Suprapubic skin (tissue), 3 donors: Measurements from ENCODE around the gene EEF2K.

Source experiments
- POLR2A ChIP-seq, 2 donors: fragments of 450-650 bp; IDR thresholded peaks; one replicate each; pipeline ENCODE4 v1.6.1; 2017; ENCODE audit warnings: antibody characterized with exemption in 2 of 2, mild to moderate bottlenecking in 2 of 2, moderate library complexity in 2 of 2
- TF ChIP-seq, protein P1 (sequence below), 2 donors: fragments of 200-600 bp in 1 of 2; fragments of 450-650 bp in 1 of 2; sonication (generic) in 1 of 2; IDR thresholded peaks; one replicate each; pipeline ENCODE4 v1.5.1; 2016 to 2019; ENCODE audit warnings: antibody characterized with exemption in 2 of 2, mild to moderate bottlenecking in 1 of 2, moderate library complexity in 1 of 2

DNA sequence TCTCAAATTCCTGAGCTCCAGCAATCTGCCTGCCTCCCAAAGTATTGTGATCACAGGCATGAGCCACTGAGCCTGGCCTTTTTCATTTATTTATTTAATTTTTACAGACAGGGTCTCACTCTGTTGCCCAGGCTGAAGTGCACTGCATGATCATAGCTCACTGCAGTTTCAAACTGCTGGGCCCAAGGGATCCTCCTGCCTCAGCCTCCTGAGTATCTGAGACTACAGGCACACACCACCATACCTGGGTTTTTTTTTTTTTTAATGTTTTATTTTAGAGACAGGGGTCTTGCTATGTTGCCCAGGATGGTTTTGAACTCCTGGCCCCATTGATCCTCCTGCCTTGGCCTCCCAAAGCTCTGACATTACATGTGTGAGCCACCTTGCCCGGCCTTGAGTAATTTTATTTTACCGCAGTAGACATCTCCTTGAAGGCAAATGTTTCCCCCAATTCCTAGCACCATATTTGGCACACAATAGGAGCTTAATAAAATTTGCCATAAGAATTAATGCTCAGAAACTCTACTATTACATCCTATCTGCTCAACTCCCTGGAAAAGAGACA is 1.9 kb upstream of the EEF2K start:
- TF ChIP-seq, protein P1, sequence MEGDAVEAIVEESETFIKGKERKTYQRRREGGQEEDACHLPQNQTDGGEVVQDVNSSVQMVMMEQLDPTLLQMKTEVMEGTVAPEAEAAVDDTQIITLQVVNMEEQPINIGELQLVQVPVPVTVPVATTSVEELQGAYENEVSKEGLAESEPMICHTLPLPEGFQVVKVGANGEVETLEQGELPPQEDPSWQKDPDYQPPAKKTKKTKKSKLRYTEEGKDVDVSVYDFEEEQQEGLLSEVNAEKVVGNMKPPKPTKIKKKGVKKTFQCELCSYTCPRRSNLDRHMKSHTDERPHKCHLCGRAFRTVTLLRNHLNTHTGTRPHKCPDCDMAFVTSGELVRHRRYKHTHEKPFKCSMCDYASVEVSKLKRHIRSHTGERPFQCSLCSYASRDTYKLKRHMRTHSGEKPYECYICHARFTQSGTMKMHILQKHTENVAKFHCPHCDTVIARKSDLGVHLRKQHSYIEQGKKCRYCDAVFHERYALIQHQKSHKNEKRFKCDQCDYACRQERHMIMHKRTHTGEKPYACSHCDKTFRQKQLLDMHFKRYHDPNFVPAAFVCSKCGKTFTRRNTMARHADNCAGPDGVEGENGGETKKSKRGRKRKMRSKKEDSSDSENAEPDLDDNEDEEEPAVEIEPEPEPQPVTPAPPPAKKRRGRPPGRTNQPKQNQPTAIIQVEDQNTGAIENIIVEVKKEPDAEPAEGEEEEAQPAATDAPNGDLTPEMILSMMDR (IDR thresholded peaks at IDR 0.05) = no peak
- no peak for TF ChIP-seq POLR2A (IDR thresholded peaks at IDR 0.05)
